ENCODE data around the gene MINDY4B. TPM values are rescaled to one million over a fixed set of nuclear protein-coding genes. Genes with fewer than 3 reads are reported as not detected.

Gene MINDY4B
- polyA plus RNA-seq, 2 of the 4 experiments (the other 2 are of a cell fraction) = not detected

DNA sequence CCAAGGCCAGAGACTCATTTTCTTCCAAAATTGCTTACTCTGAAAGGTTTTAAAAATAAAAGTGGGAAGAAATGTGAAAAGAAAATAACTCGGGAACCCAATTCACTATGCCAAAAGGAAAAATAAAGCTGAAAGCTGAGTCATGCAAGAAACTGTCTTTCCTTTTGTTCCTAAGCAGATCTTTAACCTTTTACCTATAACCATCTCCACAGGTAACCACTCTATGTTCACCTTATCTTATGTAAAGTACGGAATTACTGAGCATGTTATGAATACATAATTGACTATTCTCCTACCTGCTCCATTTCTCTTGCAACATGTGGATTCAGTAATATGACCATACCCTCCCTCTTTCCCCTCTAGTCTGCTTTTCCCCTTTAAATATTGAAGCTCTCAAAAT lies 62.0 kb downstream of the MINDY4B start:
- TF ChIP-seq EHF (CRISPR knock-in tag; IDR thresholded peaks at IDR 0.05) (no peak), CEBPB (IDR thresholded peaks at IDR 0.05) (no peak)
- TF ChIP-seq, protein P1, sequence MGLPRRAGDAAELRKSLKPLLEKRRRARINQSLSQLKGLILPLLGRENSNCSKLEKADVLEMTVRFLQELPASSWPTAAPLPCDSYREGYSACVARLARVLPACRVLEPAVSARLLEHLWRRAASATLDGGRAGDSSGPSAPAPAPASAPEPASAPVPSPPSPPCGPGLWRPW (IDR thresholded peaks at IDR 0.05) = no peak
- TF ChIP-seq, protein P2, sequence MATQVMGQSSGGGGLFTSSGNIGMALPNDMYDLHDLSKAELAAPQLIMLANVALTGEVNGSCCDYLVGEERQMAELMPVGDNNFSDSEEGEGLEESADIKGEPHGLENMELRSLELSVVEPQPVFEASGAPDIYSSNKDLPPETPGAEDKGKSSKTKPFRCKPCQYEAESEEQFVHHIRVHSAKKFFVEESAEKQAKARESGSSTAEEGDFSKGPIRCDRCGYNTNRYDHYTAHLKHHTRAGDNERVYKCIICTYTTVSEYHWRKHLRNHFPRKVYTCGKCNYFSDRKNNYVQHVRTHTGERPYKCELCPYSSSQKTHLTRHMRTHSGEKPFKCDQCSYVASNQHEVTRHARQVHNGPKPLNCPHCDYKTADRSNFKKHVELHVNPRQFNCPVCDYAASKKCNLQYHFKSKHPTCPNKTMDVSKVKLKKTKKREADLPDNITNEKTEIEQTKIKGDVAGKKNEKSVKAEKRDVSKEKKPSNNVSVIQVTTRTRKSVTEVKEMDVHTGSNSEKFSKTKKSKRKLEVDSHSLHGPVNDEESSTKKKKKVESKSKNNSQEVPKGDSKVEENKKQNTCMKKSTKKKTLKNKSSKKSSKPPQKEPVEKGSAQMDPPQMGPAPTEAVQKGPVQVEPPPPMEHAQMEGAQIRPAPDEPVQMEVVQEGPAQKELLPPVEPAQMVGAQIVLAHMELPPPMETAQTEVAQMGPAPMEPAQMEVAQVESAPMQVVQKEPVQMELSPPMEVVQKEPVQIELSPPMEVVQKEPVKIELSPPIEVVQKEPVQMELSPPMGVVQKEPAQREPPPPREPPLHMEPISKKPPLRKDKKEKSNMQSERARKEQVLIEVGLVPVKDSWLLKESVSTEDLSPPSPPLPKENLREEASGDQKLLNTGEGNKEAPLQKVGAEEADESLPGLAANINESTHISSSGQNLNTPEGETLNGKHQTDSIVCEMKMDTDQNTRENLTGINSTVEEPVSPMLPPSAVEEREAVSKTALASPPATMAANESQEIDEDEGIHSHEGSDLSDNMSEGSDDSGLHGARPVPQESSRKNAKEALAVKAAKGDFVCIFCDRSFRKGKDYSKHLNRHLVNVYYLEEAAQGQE (IDR thresholded peaks at IDR 0.05) = no peak
- Histone ChIP-seq H3K4me3 (no peak overlapping the region), H3K4me2 (no peak overlapping the region), H3K9me3 (no peaks in the 10 kb centered on the region), H3K4me1 (no peaks in the 10 kb centered on the region), H3K27ac (no peak overlapping the region)
- no peak for DNase-seq (ENCODE audit: low read depth in 1 of 2, low spot score in 1 of 2)
- CTCF ChIA-PET = interaction anchor here (0.9 to 1.3 kb wide), 3 partner anchors 21 to 122 kb away, joined by 3 to 5 read pairs (median 3); no protein-coding TSS in a partner anchor
- ATAC-seq = no peak
- WGBS (ENCODE audit: missing lambda C conversion rate) = 12% methylated on average over 2 of the region's 2 CpGs
- POLR2A ChIA-PET = no interaction called here
- no peak for FAIRE-seq

DNA sequence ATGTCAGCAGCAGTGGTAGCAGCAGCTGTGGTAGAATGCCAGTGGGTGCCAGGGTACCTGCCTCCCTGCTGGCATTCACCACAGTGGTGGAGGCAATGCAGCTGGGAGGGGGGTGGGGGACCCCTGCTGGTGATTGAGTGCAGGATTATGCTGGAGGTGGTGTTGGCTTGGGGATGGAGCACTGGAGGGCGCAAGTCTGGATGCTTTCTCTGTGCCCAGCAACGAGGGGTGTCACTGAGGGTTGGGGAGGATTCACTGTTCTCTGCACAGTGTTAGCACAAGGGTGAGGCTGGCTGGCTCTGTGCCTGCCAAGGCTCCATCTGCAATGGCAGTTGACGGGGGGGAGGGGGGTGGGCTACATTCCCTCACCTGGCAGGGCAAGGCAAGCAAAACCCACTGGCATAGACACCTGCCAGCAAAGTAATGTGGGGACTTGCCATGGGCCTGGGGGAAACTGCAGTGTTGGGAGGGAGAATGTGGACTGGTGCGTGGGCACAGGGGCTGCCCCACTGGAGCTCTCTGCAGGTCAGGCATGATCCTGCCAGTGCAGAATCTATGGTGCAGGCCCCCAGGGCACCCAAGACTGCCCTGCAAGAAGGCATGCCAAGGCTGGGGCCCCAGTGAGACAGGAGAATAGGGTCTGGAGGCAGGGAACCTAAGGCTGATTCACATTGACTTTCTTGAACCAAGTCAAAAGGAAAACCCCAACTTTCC lies 64.3 kb downstream of the MINDY4B start:
- CTCF ChIA-PET = interaction anchor here (0.6 kb wide), 2 partner anchors 38 to 163 kb away, joined by 3 to 4 read pairs; no protein-coding TSS in a partner anchor
- 29% methylated on average over 3 of the region's 4 CpGs for WGBS (ENCODE audit: missing lambda C conversion rate)
- no peaks in the 10 kb centered on the region for H3K4me1 ChIP-seq
- TF ChIP-seq CEBPB (IDR thresholded peaks at IDR 0.05) (no peak), RFX5 (IDR thresholded peaks at IDR 0.05) (no peak), CBX2 (IDR thresholded peaks at IDR 0.05; ENCODE audit: borderline replicate concordance, low read depth) (no peak), ZNF302 (CRISPR knock-in tag; IDR thresholded peaks at IDR 0.05) (no peak), EHF (CRISPR knock-in tag; IDR thresholded peaks at IDR 0.05) (no peak), JUN (IDR thresholded peaks at IDR 0.05) (no peak), MYC (IDR thresholded peaks at IDR 0.05; ENCODE audit: borderline replicate concordance, low read length) (no peak), FOSB (CRISPR knock-in tag; IDR thresholded peaks at IDR 0.05) (no peak), HOXB13 (CRISPR knock-in tag; IDR thresholded peaks at IDR 0.05; ENCODE audit: low read depth) (no peak), HDAC2 (IDR thresholded peaks at IDR 0.05) (no peak), EHMT2 (IDR thresholded peaks at IDR 0.05; ENCODE audit: low read depth) (no peak), KDM1A (IDR thresholded peaks at IDR 0.05; ENCODE audit: low read depth) (no peak), BHLHE40 (IDR thresholded peaks at IDR 0.05; ENCODE audit: low read depth, low read length) (no peak), TP53 (CRISPR knock-in tag; IDR thresholded peaks at IDR 0.05) (no peak), SMC3 (IDR thresholded peaks at IDR 0.05) (no peak), ZFP36 (IDR thresholded peaks at IDR 0.05; ENCODE audit: borderline replicate concordance, partially characterized antibody) (no peak), NPAS2 (CRISPR knock-in tag; IDR thresholded peaks at IDR 0.05; ENCODE audit: borderline replicate concordance) (no peak)
- TF ChIP-seq, protein P3, sequence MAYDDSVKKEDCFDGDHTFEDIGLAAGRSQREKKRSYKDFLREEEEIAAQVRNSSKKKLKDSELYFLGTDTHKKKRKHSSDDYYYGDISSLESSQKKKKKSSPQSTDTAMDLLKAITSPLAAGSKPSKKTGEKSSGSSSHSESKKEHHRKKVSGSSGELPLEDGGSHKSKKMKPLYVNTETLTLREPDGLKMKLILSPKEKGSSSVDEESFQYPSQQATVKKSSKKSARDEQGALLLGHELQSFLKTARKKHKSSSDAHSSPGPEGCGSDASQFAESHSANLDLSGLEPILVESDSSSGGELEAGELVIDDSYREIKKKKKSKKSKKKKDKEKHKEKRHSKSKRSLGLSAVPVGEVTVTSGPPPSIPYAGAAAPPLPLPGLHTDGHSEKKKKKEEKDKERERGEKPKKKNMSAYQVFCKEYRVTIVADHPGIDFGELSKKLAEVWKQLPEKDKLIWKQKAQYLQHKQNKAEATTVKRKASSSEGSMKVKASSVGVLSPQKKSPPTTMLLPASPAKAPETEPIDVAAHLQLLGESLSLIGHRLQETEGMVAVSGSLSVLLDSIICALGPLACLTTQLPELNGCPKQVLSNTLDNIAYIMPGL (CRISPR knock-in tag; IDR thresholded peaks at IDR 0.05; ENCODE audit: borderline replicate concordance) = no peak
- TF ChIP-seq, protein P1 (IDR thresholded peaks at IDR 0.05) = no peak
- TF ChIP-seq, protein P2 (IDR thresholded peaks at IDR 0.05) = no peak
- FAIRE-seq (no peak), ATAC-seq (no peak; a peak in 2 of 6 replicates), DNase-seq (ENCODE audit: low read depth in 1 of 2, low spot score in 1 of 2) (no peak)
- POLR2A ChIA-PET = no interaction called here
- H3K4me3 ChIP-seq = no peak overlapping the region
- no peak overlapping the region for H3K27ac ChIP-seq
- no peaks in the 10 kb centered on the region for H3K9me3 ChIP-seq
- H3K4me2 ChIP-seq = no peak overlapping the region
